Activated CD8-positive, alpha-beta memory T cell treated with anti-CD3 and anti-CD28 coated beads for 24 hours (primary cell): Measurements from ENCODE around the gene SOX6.

Source experiments
- DNase-seq: peaks from one replicate; pipeline ENCODE4 v3.0.0-alpha.2; 2020

SOX6 gene

DNA sequence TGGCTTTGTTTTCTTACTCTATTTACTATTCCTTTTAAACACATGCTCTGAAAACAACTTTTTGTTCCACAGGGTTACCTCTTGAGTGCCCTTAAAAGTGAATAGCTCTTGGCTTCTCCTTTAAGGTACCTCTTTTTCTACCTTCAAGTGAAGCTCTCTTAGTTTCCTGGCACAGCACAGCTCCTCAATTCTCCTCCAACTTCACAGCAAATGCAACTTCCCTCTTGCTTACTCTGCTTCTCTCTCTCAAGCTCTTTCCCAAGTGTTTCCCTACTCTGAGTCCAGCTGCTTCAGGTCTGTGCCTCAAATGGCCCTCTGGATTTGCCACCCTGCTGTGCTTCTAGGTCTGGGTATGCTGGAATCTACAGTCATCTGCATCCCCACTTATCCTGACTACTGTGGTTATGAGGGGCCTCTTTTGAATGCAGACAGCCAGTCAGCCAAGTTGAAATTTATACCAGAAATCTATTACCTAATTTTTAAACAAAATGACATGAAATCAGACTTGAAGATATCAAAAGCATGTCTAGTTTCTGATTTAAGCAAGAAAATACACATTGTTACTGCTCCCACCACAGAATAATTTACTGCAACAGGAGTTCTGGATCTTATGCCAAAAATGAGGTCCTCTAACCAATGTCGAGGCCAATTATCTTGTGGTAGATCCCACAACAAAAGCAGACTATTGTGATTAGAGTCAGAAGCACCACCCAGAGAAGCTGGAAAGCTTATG lies 371.1 kb downstream of the SOX6 start:
- DNase-seq, result no peak

- DNase-seq, result no peak
Measured at GRCh38 chr11:15981292-15981691, 375.1 kb downstream of the SOX6 start.

- DNase-seq, result no peak
Measured at GRCh38 chr11:15977116-15977515, 379.2 kb downstream of the SOX6 start.

DNA sequence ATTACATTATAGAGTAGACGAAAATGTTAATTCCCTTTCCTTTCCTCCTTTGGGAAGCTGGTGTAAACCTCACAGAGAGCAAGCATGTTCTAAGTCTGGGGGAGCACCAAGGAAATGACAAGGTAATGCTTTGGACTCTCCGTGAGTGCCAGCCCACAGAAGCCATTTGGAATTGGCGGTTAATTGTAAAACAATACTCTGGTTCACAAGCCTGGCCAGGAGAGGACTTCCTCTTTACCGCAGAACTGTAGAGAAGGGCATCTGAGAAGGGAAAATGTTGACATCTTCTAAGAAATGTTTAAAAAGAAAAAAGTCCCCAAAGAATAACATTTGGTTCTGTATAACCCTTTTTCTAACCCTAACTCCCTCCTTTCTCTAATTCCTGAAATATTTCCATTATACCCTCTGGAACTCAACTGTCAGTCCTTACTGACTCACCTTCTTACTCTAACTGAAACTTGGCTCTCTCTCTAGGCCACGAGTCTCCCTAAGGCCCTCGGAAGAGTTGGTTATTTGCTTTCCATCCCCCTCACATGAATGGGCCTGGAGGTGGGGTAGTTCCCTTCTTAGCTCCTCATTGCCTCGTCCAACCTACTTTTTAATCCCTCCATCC lies 379.8 kb downstream of the SOX6 start:
- DNase-seq, result no peak

GRCh38 chr11:15975742-15976141 lies 380.6 kb downstream of the SOX6 start:
- no peak for DNase-seq

GRCh38 chr11:15972838-15973237 lies 383.5 kb downstream of the SOX6 start:
- DNase-seq, result no peak

- no peak for DNase-seq
Measured at GRCh38 chr11:15971215-15971546, 385.2 kb downstream of the SOX6 start.

- no peak for DNase-seq
Measured at GRCh38 chr11:15970506-15971214, 385.7 kb downstream of the SOX6 start.

GRCh38 chr11:15969701-15970329 lies 386.5 kb downstream of the SOX6 start:
- DNase-seq, result no peak

GRCh38 chr11:15969281-15969680 lies 387.1 kb downstream of the SOX6 start:
- no peak for DNase-seq

- no peak for DNase-seq
Measured at GRCh38 chr11:15968461-15969130, 387.8 kb downstream of the SOX6 start.

GRCh38 chr11:15967966-15968365 lies 388.4 kb downstream of the SOX6 start:
- DNase-seq, result no peak

GRCh38 chr11:15967166-15967565 lies 389.2 kb downstream of the SOX6 start:
- DNase-seq, result no peak

GRCh38 chr11:15965562-15966250 lies 390.6 kb downstream of the SOX6 start:
- DNase-seq, result no peak

- no peak for DNase-seq
Measured at GRCh38 chr11:15963266-15963665, 393.1 kb downstream of the SOX6 start.

- DNase-seq, result no peak
Measured at GRCh38 chr11:15958910-15959309, 397.4 kb downstream of the SOX6 start.

DNA sequence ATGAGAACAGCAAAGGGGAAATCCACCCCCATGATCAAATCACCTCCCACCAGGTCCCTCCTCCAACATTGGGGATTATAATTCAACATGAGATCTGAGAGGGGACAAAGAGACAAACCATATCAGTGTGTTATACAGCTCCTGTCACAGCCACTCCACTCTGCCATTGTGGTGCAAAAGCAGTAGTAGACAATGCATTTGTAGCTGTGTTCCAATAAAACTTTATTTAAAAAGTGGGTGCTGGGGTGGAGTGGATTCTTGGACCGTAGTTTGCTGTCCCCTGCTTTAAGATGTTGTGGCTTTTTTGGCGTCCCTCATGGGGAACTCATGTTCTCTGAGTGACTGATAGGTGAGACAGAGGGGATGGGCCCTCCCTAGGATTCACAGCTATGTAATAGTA lies 399.1 kb downstream of the SOX6 start:
- no peak for DNase-seq

DNA sequence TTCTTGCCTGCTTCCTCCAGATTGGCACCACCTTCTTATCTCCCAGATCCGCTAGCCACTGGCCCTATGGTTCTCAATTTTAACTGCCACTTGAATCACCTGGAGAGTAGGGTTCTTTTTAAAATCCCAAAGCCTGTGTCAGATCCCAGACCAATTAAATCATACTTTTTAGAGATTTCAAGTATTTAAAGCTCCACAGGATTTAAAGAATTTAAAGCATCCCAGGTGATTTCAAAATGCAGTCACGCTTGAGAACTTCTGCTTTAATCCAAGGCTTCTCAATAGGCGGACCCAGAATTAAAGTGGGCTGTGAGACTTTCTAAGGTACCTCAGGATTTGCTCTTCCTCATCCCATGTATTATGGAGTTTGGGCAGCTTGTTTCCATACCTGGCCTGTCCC lies 400.0 kb downstream of the SOX6 start:
- no peak for DNase-seq

GRCh38 chr11:15955595-15955994 lies 400.8 kb downstream of the SOX6 start:
- no peak for DNase-seq

DNA sequence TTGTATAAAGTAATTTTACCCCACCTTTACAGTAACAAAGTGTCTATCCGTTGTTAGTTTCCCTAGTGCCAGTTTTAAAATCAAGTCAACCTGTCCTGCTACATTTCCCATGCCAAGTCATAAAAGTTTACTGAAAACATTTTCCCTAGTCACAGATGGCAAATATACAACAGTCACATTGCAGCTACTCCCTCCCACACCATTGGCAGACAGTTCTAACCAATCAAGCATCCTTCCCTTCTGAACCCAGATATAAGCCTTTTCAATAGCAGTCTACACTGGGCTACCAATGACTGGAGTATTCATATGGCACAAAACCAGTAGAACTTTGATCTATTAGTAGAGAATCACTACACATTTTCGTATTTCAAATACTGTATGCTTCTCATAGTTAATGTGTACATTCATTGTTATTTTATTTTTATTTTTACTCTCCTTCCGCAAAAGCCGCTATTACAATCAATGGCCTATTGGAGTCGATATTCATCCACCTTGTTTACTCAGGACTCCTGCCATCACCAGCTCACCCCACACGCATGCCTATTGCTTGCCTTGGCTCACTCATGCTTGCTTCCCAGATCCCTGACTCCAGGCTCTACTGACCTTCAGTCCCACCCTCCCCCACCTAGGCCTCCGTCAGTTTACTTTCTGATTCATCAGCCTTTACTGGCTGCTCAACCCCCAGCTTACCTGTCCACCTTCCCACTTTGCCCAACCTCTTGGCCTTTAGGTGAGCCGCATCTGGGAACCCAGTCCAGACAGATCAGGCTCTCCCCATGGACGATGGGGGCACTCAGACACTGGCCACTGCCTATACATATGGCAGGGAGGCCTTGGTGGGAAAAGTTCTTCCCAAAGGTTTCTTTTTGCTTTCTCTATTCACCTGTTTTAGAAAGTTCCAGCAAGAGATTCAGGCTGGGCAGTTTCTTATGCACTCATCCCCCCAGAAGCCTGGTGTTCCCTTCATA lies 408.4 kb downstream of the SOX6 start:
- DNase-seq, result no peak

GRCh38 chr11:15945726-15946125 lies 410.6 kb downstream of the SOX6 start:
- no peak for DNase-seq
